Endodermal cell (in vitro differentiated cells): ENCODE results near the gene ARID4B. TPM values are rescaled to one million over a fixed set of nuclear protein-coding genes. Genes with fewer than 3 reads are reported as not detected.
"Not testable (repeated sequence)": the region's sequence is repeated elsewhere in the genome, so short reads cannot be mapped to it uniquely, and the experiment has no call there.

ENCODE experiments used
- DNase-seq: peaks from one replicate; pipeline ENCODE4 v3.0.0-alpha.2; 2017
- H3K27ac ChIP-seq: 2 replicates; pipeline ENCODE4 v1.5.1; 2013; ENCODE audit warnings: mild to moderate bottlenecking, low read depth, low read length, moderate library complexity
- H3K27me3 ChIP-seq: 2 replicates; pipeline ENCODE4 v1.6.1; 2013; ENCODE audit warnings: mild to moderate bottlenecking, low read length, moderate library complexity; ENCODE audit not compliant: insufficient read depth, control insufficient read depth, poor library complexity, severe bottlenecking
- H3K36me3 ChIP-seq: 2 replicates; pipeline ENCODE4 v1.7.0; 2013; ENCODE audit warnings: mild to moderate bottlenecking, low read length, moderate library complexity; ENCODE audit not compliant: control insufficient read depth, insufficient read depth
- H3K4me1 ChIP-seq: one replicate; pipeline ENCODE4 v1.7.0; 2013; ENCODE audit warnings: low read length; ENCODE audit not compliant: control insufficient read depth, insufficient read depth
- H3K4me3 ChIP-seq: 2 replicates; pipeline ENCODE4 v1.5.1; 2013; ENCODE audit warnings: mild to moderate bottlenecking, low read length, moderate library complexity
- H3K9ac ChIP-seq: 2 replicates; pipeline ENCODE4 v1.6.1; 2013; ENCODE audit warnings: mild to moderate bottlenecking, low read length, moderate library complexity; ENCODE audit not compliant: poor library complexity, severe bottlenecking; ENCODE audit errors: extremely low read depth
- H3K9me3 ChIP-seq: 2 replicates; pipeline ENCODE4 v1.6.1; 2013; ENCODE audit warnings: mild to moderate bottlenecking, low read length, moderate library complexity; ENCODE audit not compliant: control insufficient read depth
- H3K27ac Mint-ChIP-seq: 2 replicates; pipeline ENCODE4 v1.8.0; 2020; ENCODE audit warnings: mixed read lengths
- H3K27me3 Mint-ChIP-seq: 2 replicates; pipeline ENCODE4 v1.8.0; 2021; ENCODE audit warnings: mild to moderate bottlenecking, mixed read lengths; ENCODE audit not compliant: insufficient read depth
- H3K36me3 Mint-ChIP-seq: 2 replicates; pipeline ENCODE4 v1.8.0; 2020; ENCODE audit warnings: low read depth, mixed read lengths
- H3K4me1 Mint-ChIP-seq: 2 replicates; pipeline ENCODE4 v1.8.0; 2020; ENCODE audit warnings: mixed read lengths
- H3K4me3 Mint-ChIP-seq: 2 replicates; pipeline ENCODE4 v1.8.0; 2020; ENCODE audit warnings: mild to moderate bottlenecking, moderate library complexity, mixed read lengths
- H3K9me3 Mint-ChIP-seq: 2 replicates; pipeline ENCODE4 v1.8.0; 2020; ENCODE audit warnings: mild to moderate bottlenecking, mixed read lengths
- WGBS, 2 experiments: methylation state at CpG; one replicate each; pipeline versions ENCODE4 v1.1.5 to v1.1.7; 2013; ENCODE audit warnings: missing lambda C conversion rate in 2 of 2, mixed read lengths in 1 of 2; ENCODE audit not compliant: insufficient coverage in 1 of 2, insufficient read length in 1 of 2; 5-methylcytosine and 5-hydroxymethylcytosine counted together
- total RNA-seq, 2 donors: library from RNA; stranded (reverse); fragmentation: NEBNext Ultra II Directional in 1 of 2; extraction: Animal tissue kit (Norgen Biotek cat#: 25700) in 1 of 2; gene quantifications; 2 replicates in 1 of 2; 3 replicates in 1 of 2; pipeline ENCODE4 v1.2.1, GENCODE V29; 2021
- TF ChIP-seq, protein P1 (sequence below): fragments of 200-600 bp; sonication (generic); conservative IDR thresholded peaks from 2 replicates; pipeline ENCODE4 v1.5.0; 2021; ENCODE audit warnings: antibody characterized with exemption, mild to moderate bottlenecking

Gene ARID4B
- total RNA-seq, 2 donors from 2014 or later, result 40.6 to 43.1 TPM

- 90 to 100% methylated on average over 3 to 4 of the region's 4 CpGs for WGBS, 2 experiments
- no peak overlapping the region for H3K9ac ChIP-seq
- Mint-ChIP-seq H3K36me3 (peaks cover 6% of the 10 kb centered on the region), H3K27ac (peak overlapping the region; percentile 59), H3K4me3 (no peak overlapping the region), H3K9me3 (no peaks in the 10 kb centered on the region), H3K4me1 (peaks cover 19% of the 10 kb centered on the region), H3K27me3 (no peaks in the 10 kb centered on the region)
- H3K9me3 ChIP-seq, result no peaks in the 10 kb centered on the region
- peaks cover 8% of the 10 kb centered on the region for H3K4me1 ChIP-seq
- no peaks in the 10 kb centered on the region for H3K27me3 ChIP-seq
- H3K36me3 ChIP-seq, result no peaks in the 10 kb centered on the region
- DNase-seq, result no peak
- no peak overlapping the region for H3K27ac ChIP-seq
- TF ChIP-seq, protein P1, sequence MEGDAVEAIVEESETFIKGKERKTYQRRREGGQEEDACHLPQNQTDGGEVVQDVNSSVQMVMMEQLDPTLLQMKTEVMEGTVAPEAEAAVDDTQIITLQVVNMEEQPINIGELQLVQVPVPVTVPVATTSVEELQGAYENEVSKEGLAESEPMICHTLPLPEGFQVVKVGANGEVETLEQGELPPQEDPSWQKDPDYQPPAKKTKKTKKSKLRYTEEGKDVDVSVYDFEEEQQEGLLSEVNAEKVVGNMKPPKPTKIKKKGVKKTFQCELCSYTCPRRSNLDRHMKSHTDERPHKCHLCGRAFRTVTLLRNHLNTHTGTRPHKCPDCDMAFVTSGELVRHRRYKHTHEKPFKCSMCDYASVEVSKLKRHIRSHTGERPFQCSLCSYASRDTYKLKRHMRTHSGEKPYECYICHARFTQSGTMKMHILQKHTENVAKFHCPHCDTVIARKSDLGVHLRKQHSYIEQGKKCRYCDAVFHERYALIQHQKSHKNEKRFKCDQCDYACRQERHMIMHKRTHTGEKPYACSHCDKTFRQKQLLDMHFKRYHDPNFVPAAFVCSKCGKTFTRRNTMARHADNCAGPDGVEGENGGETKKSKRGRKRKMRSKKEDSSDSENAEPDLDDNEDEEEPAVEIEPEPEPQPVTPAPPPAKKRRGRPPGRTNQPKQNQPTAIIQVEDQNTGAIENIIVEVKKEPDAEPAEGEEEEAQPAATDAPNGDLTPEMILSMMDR, result no peak
- H3K4me3 ChIP-seq, result no peak overlapping the region
These were observed 40.6 kb downstream of the ARID4B start for GRCh38 chr1:235287208-235287882.

DNA sequence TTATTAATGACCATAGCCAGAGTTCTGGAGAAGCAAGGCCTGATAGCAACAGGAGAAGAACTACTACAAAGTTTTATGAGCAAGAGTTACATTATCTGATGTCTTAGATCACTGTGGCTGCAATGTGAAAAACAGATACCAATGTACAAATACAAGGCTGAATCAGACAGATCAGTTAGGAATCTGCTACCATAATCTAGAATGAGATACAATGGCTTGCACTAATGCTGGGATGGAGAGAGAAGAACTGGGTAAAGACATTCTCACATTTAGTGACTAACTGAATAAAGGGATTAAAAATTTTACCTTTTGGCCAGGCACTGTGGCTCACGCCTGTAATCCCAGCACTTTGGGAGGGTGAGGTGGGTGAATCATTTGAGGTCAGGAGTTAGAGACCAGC lies 41.3 kb downstream of the ARID4B start:
- no peaks in the 10 kb centered on the region for H3K9me3 ChIP-seq
- no peaks in the 10 kb centered on the region for H3K27me3 ChIP-seq
- no peak overlapping the region for H3K9ac ChIP-seq
- peak overlapping the region; percentile 1 for H3K27ac Mint-ChIP-seq
- no peak overlapping the region for H3K4me3 Mint-ChIP-seq
- H3K27me3 Mint-ChIP-seq, result no peaks in the 10 kb centered on the region
- no peaks in the 10 kb centered on the region for H3K36me3 ChIP-seq
- H3K27ac ChIP-seq, result no peak overlapping the region
- H3K9me3 Mint-ChIP-seq, result no peaks in the 10 kb centered on the region
- H3K4me3 ChIP-seq, result no peak overlapping the region
- TF ChIP-seq, protein P1, result no peak
- no peak for DNase-seq
- peaks cover 12% of the 10 kb centered on the region for H3K4me1 ChIP-seq
- 100% methylated on average over 1 of the region's 1 CpG for WGBS, 2 experiments
- H3K36me3 Mint-ChIP-seq, result peaks cover 6% of the 10 kb centered on the region
- peaks cover 25% of the 10 kb centered on the region for H3K4me1 Mint-ChIP-seq

GRCh38 chr1:235284231-235284769 lies 43.7 kb downstream of the ARID4B start:
- Mint-ChIP-seq H3K36me3 (peaks cover 6% of the 10 kb centered on the region), H3K4me3 (no peak overlapping the region), H3K9me3 (no peaks in the 10 kb centered on the region), H3K27me3 (no peaks in the 10 kb centered on the region), H3K27ac (no peak overlapping the region), H3K4me1 (peaks cover 43% of the 10 kb centered on the region)
- H3K4me3 ChIP-seq, result no peak overlapping the region
- H3K27me3 ChIP-seq, result no peaks in the 10 kb centered on the region
- H3K4me1 ChIP-seq, result peaks cover 18% of the 10 kb centered on the region
- WGBS, 2 experiments, result 95 to 100% methylated on average over 2 to 6 of the region's 6 CpGs
- no peaks in the 10 kb centered on the region for H3K9me3 ChIP-seq
- TF ChIP-seq, protein P1, result no peak
- DNase-seq, result no peak
- H3K9ac ChIP-seq, result no peak overlapping the region
- no peak overlapping the region for H3K27ac ChIP-seq
- no peaks in the 10 kb centered on the region for H3K36me3 ChIP-seq

DNA sequence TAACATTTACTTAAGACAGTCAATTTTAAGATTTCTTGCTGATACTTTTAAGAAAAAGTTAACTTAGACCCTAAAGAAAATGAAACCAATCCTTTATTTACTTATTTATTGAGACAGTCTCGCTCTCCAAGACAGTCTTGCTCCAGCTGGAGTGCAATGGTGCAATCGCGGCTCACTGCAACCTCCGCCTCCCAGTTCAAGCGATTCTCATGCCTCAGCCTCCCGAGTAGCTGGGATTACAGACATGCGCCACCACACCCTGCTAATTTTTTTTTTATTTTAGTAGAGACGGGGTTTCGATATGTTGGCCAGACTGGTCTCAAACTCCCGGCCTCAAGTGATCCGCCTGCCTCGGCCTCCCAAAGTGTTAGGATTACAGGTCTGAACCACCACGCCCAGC lies 44.3 kb downstream of the ARID4B start:
- not testable (repeated sequence) for H3K9me3 Mint-ChIP-seq, H3K9me3 ChIP-seq, H3K9ac ChIP-seq, DNase-seq, H3K36me3 Mint-ChIP-seq, H3K27ac Mint-ChIP-seq, H3K27me3 ChIP-seq, H3K4me3 Mint-ChIP-seq, H3K36me3 ChIP-seq, H3K4me3 ChIP-seq, H3K27me3 Mint-ChIP-seq, H3K27ac ChIP-seq
- H3K4me1 ChIP-seq, result peaks cover 18% of the 10 kb centered on the region
- peaks cover 49% of the 10 kb centered on the region for H3K4me1 Mint-ChIP-seq
- 95 to 97% methylated on average over 10 to 13 of the region's 13 CpGs for WGBS, 2 experiments
